SK-N-SH treated with all-trans-retinoic acid at 6 μM for 48 hours (cell line): ENCODE measurements around the gene FAM236A.
"Not testable (repeated sequence)": the region's sequence is repeated elsewhere in the genome, so short reads cannot be mapped to it uniquely, and the experiment has no call there.

Experiments
- CREB5 ChIP-seq: fragments of 250-450 bp; sonication (Bioruptor Pico); IDR thresholded peaks from 2 replicates; pipeline ENCODE4 v1.5.1; 2020; ENCODE audit warnings: low read depth, mild to moderate bottlenecking, moderate library complexity
- RARB ChIP-seq: fragments of 250-450 bp; sonication (Bioruptor Pico); IDR thresholded peaks from 2 replicates; pipeline ENCODE4 v1.8.0; 2021; ENCODE audit warnings: mild to moderate bottlenecking, moderate library complexity
- TCF4 ChIP-seq: fragments of 250-450 bp; sonication (Bioruptor Pico); IDR thresholded peaks from 2 replicates; pipeline ENCODE4 v1.8.0; 2021; ENCODE audit warnings: mild to moderate bottlenecking, moderate library complexity, borderline replicate concordance
- TOX ChIP-seq: fragments of 250-450 bp; sonication (Bioruptor Pico); IDR thresholded peaks from 2 replicates; pipeline ENCODE4 v1.8.0; 2021; ENCODE audit warnings: mild to moderate bottlenecking, moderate library complexity, borderline replicate concordance
- ZNF8 ChIP-seq: fragments of 450-650 bp; formaldehyde crosslinking; IDR thresholded peaks from 2 replicates; pipeline ENCODE4 v1.5.0; 2020; ENCODE audit warnings: mild to moderate bottlenecking, moderate library complexity
- TF ChIP-seq, protein P1 (sequence below): fragments of 250-450 bp; sonication (Bioruptor Pico); IDR thresholded peaks from 2 replicates; pipeline ENCODE4 v1.5.0; 2020; ENCODE audit warnings: mild to moderate bottlenecking, moderate library complexity
- TF ChIP-seq, protein P2 (sequence below): fragments of 250-450 bp; sonication (Bioruptor Pico); IDR thresholded peaks from 2 replicates; pipeline ENCODE4 v1.8.0; 2020; ENCODE audit warnings: mild to moderate bottlenecking, moderate library complexity, borderline replicate concordance

- not testable (repeated sequence) for TF ChIP-seq RARB (CRISPR knock-in tag); CREB5 (CRISPR knock-in tag); ZNF8 (CRISPR knock-in tag); TCF4 (CRISPR knock-in tag); TOX
- TF ChIP-seq, protein P1, sequence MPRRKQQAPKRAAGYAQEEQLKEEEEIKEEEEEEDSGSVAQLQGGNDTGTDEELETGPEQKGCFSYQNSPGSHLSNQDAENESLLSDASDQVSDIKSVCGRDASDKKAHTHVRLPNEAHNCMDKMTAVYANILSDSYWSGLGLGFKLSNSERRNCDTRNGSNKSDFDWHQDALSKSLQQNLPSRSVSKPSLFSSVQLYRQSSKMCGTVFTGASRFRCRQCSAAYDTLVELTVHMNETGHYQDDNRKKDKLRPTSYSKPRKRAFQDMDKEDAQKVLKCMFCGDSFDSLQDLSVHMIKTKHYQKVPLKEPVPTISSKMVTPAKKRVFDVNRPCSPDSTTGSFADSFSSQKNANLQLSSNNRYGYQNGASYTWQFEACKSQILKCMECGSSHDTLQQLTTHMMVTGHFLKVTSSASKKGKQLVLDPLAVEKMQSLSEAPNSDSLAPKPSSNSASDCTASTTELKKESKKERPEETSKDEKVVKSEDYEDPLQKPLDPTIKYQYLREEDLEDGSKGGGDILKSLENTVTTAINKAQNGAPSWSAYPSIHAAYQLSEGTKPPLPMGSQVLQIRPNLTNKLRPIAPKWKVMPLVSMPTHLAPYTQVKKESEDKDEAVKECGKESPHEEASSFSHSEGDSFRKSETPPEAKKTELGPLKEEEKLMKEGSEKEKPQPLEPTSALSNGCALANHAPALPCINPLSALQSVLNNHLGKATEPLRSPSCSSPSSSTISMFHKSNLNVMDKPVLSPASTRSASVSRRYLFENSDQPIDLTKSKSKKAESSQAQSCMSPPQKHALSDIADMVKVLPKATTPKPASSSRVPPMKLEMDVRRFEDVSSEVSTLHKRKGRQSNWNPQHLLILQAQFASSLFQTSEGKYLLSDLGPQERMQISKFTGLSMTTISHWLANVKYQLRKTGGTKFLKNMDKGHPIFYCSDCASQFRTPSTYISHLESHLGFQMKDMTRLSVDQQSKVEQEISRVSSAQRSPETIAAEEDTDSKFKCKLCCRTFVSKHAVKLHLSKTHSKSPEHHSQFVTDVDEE (CRISPR knock-in tag): not testable (repeated sequence)
- TF ChIP-seq, protein P2, sequence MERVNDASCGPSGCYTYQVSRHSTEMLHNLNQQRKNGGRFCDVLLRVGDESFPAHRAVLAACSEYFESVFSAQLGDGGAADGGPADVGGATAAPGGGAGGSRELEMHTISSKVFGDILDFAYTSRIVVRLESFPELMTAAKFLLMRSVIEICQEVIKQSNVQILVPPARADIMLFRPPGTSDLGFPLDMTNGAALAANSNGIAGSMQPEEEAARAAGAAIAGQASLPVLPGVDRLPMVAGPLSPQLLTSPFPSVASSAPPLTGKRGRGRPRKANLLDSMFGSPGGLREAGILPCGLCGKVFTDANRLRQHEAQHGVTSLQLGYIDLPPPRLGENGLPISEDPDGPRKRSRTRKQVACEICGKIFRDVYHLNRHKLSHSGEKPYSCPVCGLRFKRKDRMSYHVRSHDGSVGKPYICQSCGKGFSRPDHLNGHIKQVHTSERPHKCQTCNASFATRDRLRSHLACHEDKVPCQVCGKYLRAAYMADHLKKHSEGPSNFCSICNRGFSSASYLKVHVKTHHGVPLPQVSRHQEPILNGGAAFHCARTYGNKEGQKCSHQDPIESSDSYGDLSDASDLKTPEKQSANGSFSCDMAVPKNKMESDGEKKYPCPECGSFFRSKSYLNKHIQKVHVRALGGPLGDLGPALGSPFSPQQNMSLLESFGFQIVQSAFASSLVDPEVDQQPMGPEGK (CRISPR knock-in tag): not testable (repeated sequence)
Observed at GRCh38 chrX:72932283-72932682, 5.7 kb upstream of the FAM236A start.
